Astrocyte (in vitro differentiated cells and primary cell): ENCODE measurements around the gene SYT3. TPM values are rescaled to one million over a fixed set of nuclear protein-coding genes. Genes with fewer than 3 reads are reported as not detected.
"Not testable (repeated sequence)": the region's sequence is repeated elsewhere in the genome, so short reads cannot be mapped to it uniquely, and the experiment has no call there.

Experiments used
- DNase-seq: peaks from one replicate; pipeline ENCODE4 v3.0.0-alpha.2; 2010; ENCODE audit warnings: low read depth
- FAIRE-seq: peaks from 2 replicates; lab custom pipeline; 2011; peaks lifted over from hg19 to GRCh38; lab: Jason Lieb, UNC
- H2AFZ ChIP-seq: 2 replicates; pipeline ENCODE4 v1.6.0; 2012; ENCODE audit warnings: low read depth, low read length, inconsistent platforms
- H3K27ac ChIP-seq: 2 replicates; pipeline ENCODE4 v1.5.1; 2011; ENCODE audit warnings: low read depth, low read length, inconsistent platforms
- H3K27me3 ChIP-seq: 2 replicates; pipeline ENCODE4 v1.6.0; 2011; ENCODE audit warnings: low read length, inconsistent platforms; ENCODE audit not compliant: insufficient read depth
- H3K36me3 ChIP-seq: 2 replicates; pipeline ENCODE4 v1.5.1; 2011; ENCODE audit warnings: low read length, inconsistent platforms; ENCODE audit not compliant: insufficient read depth
- H3K4me1 ChIP-seq: 2 replicates; pipeline ENCODE4 v1.5.1; 2011; ENCODE audit warnings: low read length, inconsistent platforms; ENCODE audit not compliant: insufficient read depth
- H3K4me2 ChIP-seq: 2 replicates; pipeline ENCODE4 v1.6.0; 2012; ENCODE audit warnings: low read length, inconsistent platforms
- H3K4me3 ChIP-seq: 2 replicates; pipeline ENCODE4 v1.5.1; 2011; ENCODE audit warnings: low read depth, mild to moderate bottlenecking, low read length, inconsistent platforms; ENCODE audit not compliant: insufficient read depth
- H3K79me2 ChIP-seq: 2 replicates; pipeline ENCODE4 v1.6.0; 2012; ENCODE audit warnings: mild to moderate bottlenecking, low read length, inconsistent platforms; ENCODE audit not compliant: insufficient read depth
- H3K9ac ChIP-seq: 2 replicates; pipeline ENCODE4 v1.6.0; 2012; ENCODE audit warnings: mild to moderate bottlenecking, low read length, inconsistent platforms
- H3K9me3 ChIP-seq: 2 replicates; pipeline ENCODE4 v1.5.1; 2012; ENCODE audit warnings: low read depth, mild to moderate bottlenecking, low read length, inconsistent platforms; ENCODE audit not compliant: insufficient read depth
- H4K20me1 ChIP-seq: 2 replicates; pipeline ENCODE4 v1.6.0; 2012; ENCODE audit warnings: low read length, inconsistent platforms; ENCODE audit not compliant: insufficient read depth
- H3K27ac Mint-ChIP-seq: one replicate; pipeline ENCODE4 v1.8.0; 2021; ENCODE audit warnings: mild to moderate bottlenecking, mixed read lengths; ENCODE audit not compliant: unreplicated experiment
- H3K27me3 Mint-ChIP-seq: one replicate; pipeline ENCODE4 v1.8.0; 2021; ENCODE audit warnings: low read depth, mixed read lengths; ENCODE audit not compliant: unreplicated experiment
- H3K36me3 Mint-ChIP-seq: one replicate; pipeline ENCODE4 v1.8.0; 2021; ENCODE audit warnings: low read depth, mixed read lengths; ENCODE audit not compliant: unreplicated experiment
- H3K4me1 Mint-ChIP-seq: one replicate; pipeline ENCODE4 v1.8.0; 2021; ENCODE audit warnings: low read depth, mixed read lengths; ENCODE audit not compliant: unreplicated experiment
- H3K4me3 Mint-ChIP-seq: one replicate; pipeline ENCODE4 v1.8.0; 2021; ENCODE audit warnings: mild to moderate bottlenecking, moderate library complexity, mixed read lengths; ENCODE audit not compliant: unreplicated experiment
- H3K9me3 Mint-ChIP-seq: one replicate; pipeline ENCODE4 v1.8.0; 2021; ENCODE audit warnings: mild to moderate bottlenecking, mixed read lengths; ENCODE audit not compliant: unreplicated experiment
- CTCF ChIP-seq: IDR thresholded peaks from 2 replicates; pipeline ENCODE4 v1.5.1; 2011; ENCODE audit warnings: low read depth, mild to moderate bottlenecking, inconsistent platforms, low read length, moderate library complexity; ENCODE audit not compliant: insufficient read depth
- EZH2 ChIP-seq: IDR thresholded peaks from 2 replicates; pipeline ENCODE4 v1.6.1; 2012; ENCODE audit warnings: mild to moderate bottlenecking, low read length, inconsistent platforms; ENCODE audit not compliant: insufficient read depth
- total RNA-seq: library from RNA; stranded (reverse); gene quantifications from 2 replicates; pipeline ENCODE4 v1.2.1, GENCODE V29; 2021

Gene SYT3
- total RNA-seq, 1 donor from 2014 or later, result not detected

- Histone ChIP-seq H3K9me3 (no peaks in the 10 kb centered on the region), H3K79me2 (no peaks in the 10 kb centered on the region), H3K36me3 (no peaks in the 10 kb centered on the region), H3K27ac (no peak overlapping the region), H3K4me3 (no peak overlapping the region), H4K20me1 (no peaks in the 10 kb centered on the region), H3K9ac (no peak overlapping the region), H3K4me2 (no peak overlapping the region), H3K4me1 (no peaks in the 10 kb centered on the region), H3K27me3 (no peaks in the 10 kb centered on the region), H2AFZ (no peak overlapping the region)
- Mint-ChIP-seq H3K4me3 (no peak overlapping the region), H3K27me3 (no peaks in the 10 kb centered on the region), H3K27ac (no peak overlapping the region), H3K36me3 (peaks cover 1% of the 10 kb centered on the region), H3K4me1 (no peaks in the 10 kb centered on the region), H3K9me3 (peaks cover 24% of the 10 kb centered on the region)
- DNase-seq, result no peak
- FAIRE-seq, result no peak
- TF ChIP-seq CTCF (no peak), EZH2 (no peak)
These were observed 13.7 kb downstream of the SYT3 start for GRCh38 chr19:50626011-50626410.

GRCh38 chr19:50624949-50625600, 14.6 kb downstream of the SYT3 start:
- Histone ChIP-seq H3K9ac (no peak overlapping the region), H4K20me1 (no peaks in the 10 kb centered on the region), H3K36me3 (no peaks in the 10 kb centered on the region), H3K9me3 (no peaks in the 10 kb centered on the region), H3K27me3 (no peaks in the 10 kb centered on the region), H3K4me1 (no peaks in the 10 kb centered on the region), H3K27ac (no peak overlapping the region), H3K4me3 (no peak overlapping the region), H3K4me2 (no peak overlapping the region), H2AFZ (no peak overlapping the region), H3K79me2 (no peaks in the 10 kb centered on the region)
- TF ChIP-seq EZH2, result no peak
- TF ChIP-seq CTCF, result no peak
- DNase-seq (no peak), FAIRE-seq (no peak)
- no peak overlapping the region for H3K4me3 Mint-ChIP-seq
- H3K4me1 Mint-ChIP-seq, result no peaks in the 10 kb centered on the region
- H3K27ac Mint-ChIP-seq, result no peak overlapping the region
- no peaks in the 10 kb centered on the region for H3K27me3 Mint-ChIP-seq
- H3K36me3 Mint-ChIP-seq, result peaks cover 1% of the 10 kb centered on the region
- H3K9me3 Mint-ChIP-seq, result peaks cover 20% of the 10 kb centered on the region

- H4K20me1 ChIP-seq, H3K4me3 ChIP-seq, H3K4me3 Mint-ChIP-seq, H3K36me3 Mint-ChIP-seq, H3K27me3 Mint-ChIP-seq, H3K36me3 ChIP-seq, H3K27ac ChIP-seq, DNase-seq, H3K27ac Mint-ChIP-seq, H3K4me1 Mint-ChIP-seq, H3K9me3 Mint-ChIP-seq, H3K9ac ChIP-seq, H2AFZ ChIP-seq, H3K9me3 ChIP-seq, H3K4me2 ChIP-seq, H3K27me3 ChIP-seq, FAIRE-seq, H3K79me2 ChIP-seq, H3K4me1 ChIP-seq: not testable (repeated sequence)
These were observed 19.2 kb downstream of the SYT3 start for GRCh38 chr19:50620394-50620906.

- not testable (repeated sequence) for H3K9me3 Mint-ChIP-seq, H3K4me1 ChIP-seq, H3K27ac ChIP-seq, H3K4me3 Mint-ChIP-seq, H3K9ac ChIP-seq, H3K36me3 Mint-ChIP-seq, H3K4me3 ChIP-seq, H3K4me2 ChIP-seq, FAIRE-seq, H3K36me3 ChIP-seq, H2AFZ ChIP-seq, H3K27me3 ChIP-seq, DNase-seq, H3K79me2 ChIP-seq, H3K27ac Mint-ChIP-seq, H3K27me3 Mint-ChIP-seq, H4K20me1 ChIP-seq, H3K9me3 ChIP-seq, H3K4me1 Mint-ChIP-seq
These were observed 20.5 kb downstream of the SYT3 start for GRCh38 chr19:50619184-50619583.

GRCh38 chr19:50618379-50618778, 21.3 kb downstream of the SYT3 start:
- H3K4me2 ChIP-seq, H3K9me3 ChIP-seq, H3K27me3 ChIP-seq, H3K79me2 ChIP-seq, H3K27me3 Mint-ChIP-seq, H4K20me1 ChIP-seq, H3K36me3 ChIP-seq, H3K4me1 Mint-ChIP-seq, H3K27ac Mint-ChIP-seq, H3K9ac ChIP-seq, FAIRE-seq, H3K4me1 ChIP-seq, H3K4me3 Mint-ChIP-seq, H2AFZ ChIP-seq, H3K4me3 ChIP-seq, H3K27ac ChIP-seq, H3K9me3 Mint-ChIP-seq, H3K36me3 Mint-ChIP-seq, DNase-seq: not testable (repeated sequence)
